Skeletal muscle tissue (tissue), 4 donors: ENCODE measurements around the gene WNT3. TPM values are rescaled to one million over a fixed set of nuclear protein-coding genes. Genes with fewer than 3 reads are reported as not detected.
"Not testable (repeated sequence)": the region's sequence is repeated elsewhere in the genome, so short reads cannot be mapped to it uniquely, and the experiment has no call there.

ENCODE experiments used
- H3K27ac ChIP-seq: one replicate; pipeline ENCODE4 v1.7.0; 2013; ENCODE audit warnings: mild to moderate bottlenecking, low read depth, low read length, inconsistent platforms
- H3K27me3 ChIP-seq, 3 donors: one replicate each; pipeline ENCODE4 v1.7.0; 2013; ENCODE audit warnings: low read length in 3 of 3; ENCODE audit not compliant: control insufficient read depth in 3 of 3, insufficient read depth in 3 of 3
- H3K36me3 ChIP-seq, 3 donors: one replicate each; pipeline ENCODE4 v1.7.0; 2013; ENCODE audit warnings: low read length in 3 of 3; ENCODE audit not compliant: control insufficient read depth in 3 of 3, insufficient read depth in 3 of 3
- H3K4me1 ChIP-seq, 3 donors: one replicate each; pipeline ENCODE4 v1.7.0; 2013; ENCODE audit warnings: low read length in 3 of 3, mild to moderate bottlenecking in 3 of 3; ENCODE audit not compliant: control insufficient read depth in 3 of 3, insufficient read depth in 3 of 3
- H3K4me3 ChIP-seq, 3 donors: one replicate each; pipeline ENCODE4 v1.7.0; 2013; ENCODE audit warnings: low read length in 3 of 3
- H3K9ac ChIP-seq, 3 donors: one replicate each; pipeline ENCODE4 v1.7.0; 2013; ENCODE audit warnings: low read length in 3 of 3, mild to moderate bottlenecking in 3 of 3, moderate library complexity in 2 of 3, low read depth in 1 of 3
- H3K9me3 ChIP-seq, 3 donors: one replicate each; pipeline ENCODE4 v1.7.0; 2013; ENCODE audit warnings: low read length in 3 of 3; ENCODE audit not compliant: control insufficient read depth in 3 of 3
- total RNA-seq: library from RNA; depleted of rRNA; stranded (reverse); fragments of >200 nt; gene quantifications from one replicate; pipeline ENCODE4 v1.2.3, GENCODE V29; 2014
- donor health status: Osteomylitis.

WNT3 gene
- total RNA-seq, 1 donor from 2014 or later = 1.0 TPM

GRCh38 chr17:46758614-46759013, 59.9 kb downstream of the WNT3 start:
- Histone ChIP-seq H3K36me3 (peaks cover 22 to 29% (median 28%) of the 10 kb centered on the region in 3 donors), H3K4me3 (no peak overlapping the region)

GRCh38 chr17:46757588-46757987, 60.9 kb downstream of the WNT3 start:
- H3K4me1 ChIP-seq, H3K9me3 ChIP-seq, H3K27me3 ChIP-seq, H3K9ac ChIP-seq, H3K27ac ChIP-seq, H3K4me3 ChIP-seq: not testable (repeated sequence)
- peaks cover 25 to 31% (median 28%) of the 10 kb centered on the region in 3 donors for H3K36me3 ChIP-seq

More at GRCh38 chr17:46758614-46759013, 59.9 kb downstream of the WNT3 start:
- no peak overlapping the region for H3K9ac ChIP-seq
- H3K9me3 ChIP-seq = no peaks in the 10 kb centered on the region
- no peaks in the 10 kb centered on the region for H3K27me3 ChIP-seq
- H3K27ac ChIP-seq = no peak overlapping the region
- H3K4me1 ChIP-seq = no peaks in the 10 kb centered on the region

- Histone ChIP-seq H3K36me3 (peaks cover 27 to 37% (median 34%) of the 10 kb centered on the region in 3 donors), H3K4me1 (no peaks in the 10 kb centered on the region), H3K9ac (no peak overlapping the region), H3K27me3 (no peaks in the 10 kb centered on the region), H3K4me3 (no peak overlapping the region), H3K9me3 (no peaks in the 10 kb centered on the region), H3K27ac (no peak overlapping the region)
Measured at GRCh38 chr17:46756861-46757260, 61.6 kb downstream of the WNT3 start.

- no peaks in the 10 kb centered on the region for H3K9me3 ChIP-seq
- H3K27me3 ChIP-seq = no peaks in the 10 kb centered on the region
- peaks cover 29 to 42% (median 40%) of the 10 kb centered on the region in 3 donors for H3K36me3 ChIP-seq
- H3K4me3 ChIP-seq = no peak overlapping the region
- no peak overlapping the region for H3K27ac ChIP-seq
- no peaks in the 10 kb centered on the region for H3K4me1 ChIP-seq
- no peak overlapping the region for H3K9ac ChIP-seq
Measured at GRCh38 chr17:46756081-46756735, 62.3 kb downstream of the WNT3 start.

GRCh38 chr17:46753776-46754175, 64.7 kb downstream of the WNT3 start:
- H3K36me3 ChIP-seq = peaks cover 31 to 42% (median 37%) of the 10 kb centered on the region in 3 donors
- no peak overlapping the region for H3K27ac ChIP-seq
- H3K9ac ChIP-seq = no peak overlapping the region
- H3K27me3 ChIP-seq = no peaks in the 10 kb centered on the region
- no peaks in the 10 kb centered on the region for H3K4me1 ChIP-seq
- no peaks in the 10 kb centered on the region for H3K9me3 ChIP-seq
- no peak overlapping the region for H3K4me3 ChIP-seq

GRCh38 chr17:46751425-46751824, 67.1 kb downstream of the WNT3 start:
- Histone ChIP-seq H3K27me3 (no peaks in the 10 kb centered on the region), H3K4me1 (no peaks in the 10 kb centered on the region), H3K9ac (no peak overlapping the region), H3K9me3 (no peaks in the 10 kb centered on the region), H3K36me3 (peaks cover 27 to 33% (median 28%) of the 10 kb centered on the region in 3 donors), H3K27ac (no peak overlapping the region), H3K4me3 (no peak overlapping the region)

- H3K4me1 ChIP-seq = no peaks in the 10 kb centered on the region
- peaks cover 0 to 6% (median 4%) of the 10 kb centered on the region in 3 donors for H3K36me3 ChIP-seq
- H3K4me3 ChIP-seq = no peak overlapping the region
- H3K9me3 ChIP-seq = no peaks in the 10 kb centered on the region
- H3K9ac ChIP-seq = no peak overlapping the region
- no peak overlapping the region for H3K27ac ChIP-seq
- H3K27me3 ChIP-seq = no peaks in the 10 kb centered on the region
Measured at GRCh38 chr17:46745376-46745775, 73.1 kb downstream of the WNT3 start.

- H3K4me3 ChIP-seq = no peak overlapping the region
Measured at GRCh38 chr17:46744441-46744840, 74.1 kb downstream of the WNT3 start.

GRCh38 chr17:46742565-46743270, 75.8 kb downstream of the WNT3 start:
- Histone ChIP-seq H3K4me3 (no peak overlapping the region), H3K4me1 (no peaks in the 10 kb centered on the region), H3K27me3 (no peaks in the 10 kb centered on the region), H3K9ac (no peak overlapping the region), H3K36me3 (peaks cover 0 to 8% (median 4%) of the 10 kb centered on the region in 3 donors), H3K27ac (no peak overlapping the region), H3K9me3 (no peaks in the 10 kb centered on the region)

More at GRCh38 chr17:46744441-46744840, 74.1 kb downstream of the WNT3 start:
- no peak overlapping the region for H3K9ac ChIP-seq
- H3K27ac ChIP-seq = no peak overlapping the region
- H3K36me3 ChIP-seq = peaks cover 0 to 4% (median 2%) of the 10 kb centered on the region in 3 donors
- no peaks in the 10 kb centered on the region for H3K9me3 ChIP-seq
- H3K27me3 ChIP-seq = no peaks in the 10 kb centered on the region
- no peaks in the 10 kb centered on the region for H3K4me1 ChIP-seq

GRCh38 chr17:46741122-46741730, 77.3 kb downstream of the WNT3 start:
- peaks cover 0 to 8% (median 4%) of the 10 kb centered on the region in 3 donors for H3K36me3 ChIP-seq
- no peak overlapping the region for H3K27ac ChIP-seq
- no peak overlapping the region for H3K4me3 ChIP-seq
- H3K9me3 ChIP-seq = no peaks in the 10 kb centered on the region
- H3K4me1 ChIP-seq = no peaks in the 10 kb centered on the region
- H3K27me3 ChIP-seq = no peaks in the 10 kb centered on the region
- H3K9ac ChIP-seq = no peak overlapping the region
